GM18517 (cell line): ENCODE results near the gene SLC4A11.

Experiments used
- ATAC-seq: cut with Tn5 transposase; IDR thresholded peaks from one replicate; pipeline ENCODE4 v1.9.1; 2021; ENCODE audit warnings: mild to moderate bottlenecking, moderate library complexity; ENCODE audit not compliant: unreplicated experiment

SLC4A11 gene

GRCh38 chr20:3177746-3178485 is 61.1 kb downstream of the SLC4A11 start:
- no peak for ATAC-seq
